ENCODE results near the gene TENM3.

The TENM3 gene

DNA sequence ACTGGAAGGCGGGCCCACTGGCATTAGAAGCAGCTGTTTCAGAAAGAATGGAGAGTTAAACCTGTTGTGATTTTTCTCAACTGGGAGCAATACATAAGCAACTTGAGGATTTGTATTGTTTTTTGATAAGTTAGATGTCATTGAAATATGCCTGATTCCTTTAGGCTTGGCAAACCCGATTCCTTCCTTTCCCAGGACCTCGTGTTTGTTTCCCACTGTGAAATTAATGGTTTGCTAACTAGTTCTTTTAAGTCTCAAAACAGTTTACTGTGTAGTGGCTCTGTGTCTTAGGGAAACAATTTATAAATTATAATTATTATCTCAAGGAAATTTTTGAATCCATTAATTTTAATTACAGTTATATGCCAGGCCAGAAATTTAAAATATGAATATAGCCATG is 456.0 kb downstream of the TENM3 start:
- Histone ChIP-seq H3F3A (ENCODE audit: insufficient read depth) (no peaks in the 10 kb centered on the region), H3K79me2 (ENCODE audit: insufficient read depth, low read length) (no peaks in the 10 kb centered on the region), H2AFZ (ENCODE audit: low read depth, low read length, severe bottlenecking) (no peak overlapping the region), H4K20me1 (ENCODE audit: low read depth, low read length) (no peaks in the 10 kb centered on the region), H3K4me2 (ENCODE audit: low read depth, low read length, poor library complexity, severe bottlenecking) (no peak overlapping the region), H3K27me3 (ENCODE audit: low read length) (no peaks in the 10 kb centered on the region), H3K4me3 (ENCODE audit: insufficient read depth, low read length, poor library complexity, severe bottlenecking) (no peak overlapping the region), H3K9me2 (replicated peaks; ENCODE audit: insufficient read depth, low read length) (no peaks in the 10 kb centered on the region), H3K36me3 (ENCODE audit: low read length) (no peaks in the 10 kb centered on the region), H3K27ac (ENCODE audit: low read depth, low read length) (no peak overlapping the region), H3K9ac (ENCODE audit: low read length) (no peak overlapping the region), H3K9me3 (ENCODE audit: insufficient read depth, low read length) (no peaks in the 10 kb centered on the region)
- TF ChIP-seq EZH2phosphoT487 (conservative IDR thresholded peaks at IDR 0.05; ENCODE audit: low read length): no peak
- TF ChIP-seq, protein P1, sequence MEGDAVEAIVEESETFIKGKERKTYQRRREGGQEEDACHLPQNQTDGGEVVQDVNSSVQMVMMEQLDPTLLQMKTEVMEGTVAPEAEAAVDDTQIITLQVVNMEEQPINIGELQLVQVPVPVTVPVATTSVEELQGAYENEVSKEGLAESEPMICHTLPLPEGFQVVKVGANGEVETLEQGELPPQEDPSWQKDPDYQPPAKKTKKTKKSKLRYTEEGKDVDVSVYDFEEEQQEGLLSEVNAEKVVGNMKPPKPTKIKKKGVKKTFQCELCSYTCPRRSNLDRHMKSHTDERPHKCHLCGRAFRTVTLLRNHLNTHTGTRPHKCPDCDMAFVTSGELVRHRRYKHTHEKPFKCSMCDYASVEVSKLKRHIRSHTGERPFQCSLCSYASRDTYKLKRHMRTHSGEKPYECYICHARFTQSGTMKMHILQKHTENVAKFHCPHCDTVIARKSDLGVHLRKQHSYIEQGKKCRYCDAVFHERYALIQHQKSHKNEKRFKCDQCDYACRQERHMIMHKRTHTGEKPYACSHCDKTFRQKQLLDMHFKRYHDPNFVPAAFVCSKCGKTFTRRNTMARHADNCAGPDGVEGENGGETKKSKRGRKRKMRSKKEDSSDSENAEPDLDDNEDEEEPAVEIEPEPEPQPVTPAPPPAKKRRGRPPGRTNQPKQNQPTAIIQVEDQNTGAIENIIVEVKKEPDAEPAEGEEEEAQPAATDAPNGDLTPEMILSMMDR (IDR thresholded peaks at IDR 0.05; ENCODE audit: insufficient read depth, low read length, poor library complexity, severe bottlenecking): no peak

DNA sequence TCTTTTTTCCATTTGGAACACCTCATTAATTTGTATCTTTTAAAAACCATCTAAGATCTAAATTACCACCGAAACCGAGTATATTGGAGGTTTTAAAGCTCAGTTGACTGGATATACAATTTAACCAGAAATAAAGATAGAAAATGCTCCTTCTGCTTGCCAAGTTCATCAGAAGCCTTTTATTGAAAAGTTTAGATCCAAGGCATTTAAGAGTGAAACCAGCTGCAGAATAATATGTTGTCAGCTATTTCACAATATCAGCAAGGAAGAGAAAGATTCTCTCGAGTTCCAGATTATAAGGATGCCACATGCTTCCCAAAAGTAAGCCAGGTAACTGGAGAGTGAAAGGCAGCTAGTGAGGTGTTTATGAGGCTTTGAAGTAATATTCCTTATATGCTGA is 456.6 kb downstream of the TENM3 start:
- TF ChIP-seq EZH2phosphoT487 (conservative IDR thresholded peaks at IDR 0.05; ENCODE audit: low read length): no peak
- TF ChIP-seq, protein P1 (IDR thresholded peaks at IDR 0.05; ENCODE audit: insufficient read depth, low read length, poor library complexity, severe bottlenecking): no peak
- Histone ChIP-seq H3K27me3 (ENCODE audit: low read length) (no peaks in the 10 kb centered on the region), H3K9me2 (replicated peaks; ENCODE audit: insufficient read depth, low read length) (no peaks in the 10 kb centered on the region), H3K9ac (ENCODE audit: low read length) (no peak overlapping the region), H3K4me2 (ENCODE audit: low read depth, low read length, poor library complexity, severe bottlenecking) (no peak overlapping the region), H3K36me3 (ENCODE audit: low read length) (no peaks in the 10 kb centered on the region), H3K79me2 (ENCODE audit: insufficient read depth, low read length) (no peaks in the 10 kb centered on the region), H4K20me1 (ENCODE audit: low read depth, low read length) (no peaks in the 10 kb centered on the region), H3F3A (ENCODE audit: insufficient read depth) (no peaks in the 10 kb centered on the region), H3K4me3 (ENCODE audit: insufficient read depth, low read length, poor library complexity, severe bottlenecking) (no peak overlapping the region), H3K9me3 (ENCODE audit: insufficient read depth, low read length) (no peaks in the 10 kb centered on the region), H3K27ac (ENCODE audit: low read depth, low read length) (no peak overlapping the region), H2AFZ (ENCODE audit: low read depth, low read length, severe bottlenecking) (no peak overlapping the region)

DNA sequence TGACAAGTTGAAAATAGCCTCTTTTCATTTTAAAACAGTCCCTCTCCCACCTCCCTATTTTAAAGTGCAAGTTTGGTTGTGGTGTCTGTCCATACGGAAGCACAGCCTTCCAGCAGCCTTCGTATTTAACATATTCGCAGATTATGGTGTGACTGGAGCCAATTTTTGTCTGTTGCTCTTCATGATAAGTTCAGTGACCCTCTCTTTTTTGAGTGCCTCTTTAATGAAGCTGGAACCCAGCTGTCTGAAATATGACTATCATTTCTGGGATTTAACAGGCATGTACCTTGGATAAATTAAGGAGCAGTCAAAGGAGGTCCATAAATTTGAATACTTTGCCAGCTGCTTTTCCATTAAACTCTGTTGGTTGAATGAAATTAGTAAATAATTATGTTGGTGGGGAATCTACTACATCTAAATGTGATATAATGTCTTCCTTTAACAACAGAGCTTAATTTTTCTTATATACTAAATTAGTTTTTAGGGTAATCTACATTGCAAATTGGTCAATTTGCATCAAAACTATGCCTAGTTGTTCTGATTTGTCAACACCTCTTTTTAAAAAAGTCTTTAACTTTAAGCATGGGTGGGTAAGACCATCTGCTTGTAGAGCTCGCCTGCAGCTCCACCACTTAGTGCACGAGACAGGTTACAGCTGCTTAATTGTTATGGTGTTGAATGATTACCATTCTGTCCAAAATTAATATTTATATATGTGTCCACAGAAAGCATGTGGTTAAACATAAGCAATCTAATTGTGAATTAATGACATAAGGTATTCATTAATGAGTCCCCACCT is 457.4 kb downstream of the TENM3 start:
- Histone ChIP-seq H3K9me2 (replicated peaks; ENCODE audit: insufficient read depth, low read length) (no peaks in the 10 kb centered on the region), H3K9me3 (ENCODE audit: insufficient read depth, low read length) (no peaks in the 10 kb centered on the region), H3K79me2 (ENCODE audit: insufficient read depth, low read length) (no peaks in the 10 kb centered on the region), H3K4me2 (ENCODE audit: low read depth, low read length, poor library complexity, severe bottlenecking) (no peak overlapping the region), H3K9ac (ENCODE audit: low read length) (no peak overlapping the region), H3K27me3 (ENCODE audit: low read length) (no peaks in the 10 kb centered on the region), H3K4me3 (ENCODE audit: insufficient read depth, low read length, poor library complexity, severe bottlenecking) (no peak overlapping the region), H4K20me1 (ENCODE audit: low read depth, low read length) (no peaks in the 10 kb centered on the region), H3K27ac (ENCODE audit: low read depth, low read length) (no peak overlapping the region), H2AFZ (ENCODE audit: low read depth, low read length, severe bottlenecking) (no peak overlapping the region), H3F3A (ENCODE audit: insufficient read depth) (no peaks in the 10 kb centered on the region), H3K36me3 (ENCODE audit: low read length) (no peaks in the 10 kb centered on the region)
- no peak for TF ChIP-seq EZH2phosphoT487 (conservative IDR thresholded peaks at IDR 0.05; ENCODE audit: low read length)
- TF ChIP-seq, protein P1 (IDR thresholded peaks at IDR 0.05; ENCODE audit: insufficient read depth, low read length, poor library complexity, severe bottlenecking): no peak
